Measurements from ENCODE around the gene LEO1.
"Not testable (repeated sequence)": the region's sequence is repeated elsewhere in the genome, so short reads cannot be mapped to it uniquely, and the experiment has no call there.

LEO1 gene

DNA sequence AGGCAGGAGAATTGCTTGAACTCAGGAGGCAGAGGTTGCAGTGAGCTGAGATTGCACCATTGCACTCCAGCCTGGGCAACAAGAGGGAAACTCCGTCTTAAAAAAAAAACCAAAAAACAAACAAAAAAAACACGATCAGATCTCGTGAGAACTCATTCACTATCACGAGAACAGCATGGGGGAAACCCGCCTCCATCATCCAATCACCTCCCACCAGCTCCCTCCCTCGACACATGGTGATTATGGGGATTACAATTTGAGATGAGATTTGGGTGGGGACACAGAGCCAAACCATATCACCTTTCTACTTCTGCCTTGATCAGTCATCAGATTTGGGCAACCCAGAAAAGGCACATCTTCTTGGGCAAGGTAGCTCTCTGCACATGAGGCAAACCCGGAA lies 31.5 kb upstream of the LEO1 start:
- DNase-seq: not testable (repeated sequence)

DNA sequence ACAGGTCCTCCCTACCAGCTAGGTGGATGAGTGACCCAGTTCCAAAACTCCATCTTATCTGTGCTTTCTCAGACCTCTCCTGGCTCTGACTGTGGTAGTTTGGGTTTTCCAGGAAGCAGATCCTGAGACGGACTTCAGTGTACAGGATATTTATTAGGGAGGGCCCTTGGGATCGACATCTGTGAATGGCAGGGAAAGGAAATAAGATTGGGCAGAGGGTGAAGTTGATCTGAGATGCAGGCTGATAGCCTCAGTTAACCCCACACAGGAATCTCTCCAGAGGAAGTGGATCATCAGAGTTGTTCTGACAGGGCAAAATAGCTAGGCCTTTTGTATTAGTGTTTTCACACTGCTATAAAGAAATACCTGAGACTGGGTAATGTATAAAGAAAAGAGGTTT lies 30.8 kb upstream of the LEO1 start:
- DNase-seq: no peak

DNA sequence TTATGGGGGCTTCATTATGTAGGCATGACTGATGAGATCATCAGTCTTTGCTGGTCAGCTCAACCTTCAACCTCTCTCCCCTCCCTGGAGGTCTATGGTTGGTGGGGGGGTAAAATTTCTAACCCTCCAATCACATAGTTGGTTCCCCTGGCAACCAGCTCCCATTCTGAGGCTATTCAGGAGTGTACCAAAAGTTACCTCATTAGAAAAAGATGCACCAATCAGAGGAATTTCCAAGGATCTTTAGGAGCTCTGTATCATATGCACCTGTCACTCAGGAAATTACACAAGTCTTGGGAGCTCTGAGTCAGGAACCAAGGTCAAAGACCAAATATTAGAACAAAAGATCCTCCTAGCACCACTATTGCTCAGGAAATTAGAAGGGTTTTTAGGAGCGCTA lies 21.4 kb upstream of the LEO1 start:
- no peak for DNase-seq

GRCh38 chr15:51991141-51991540 lies 19.6 kb upstream of the LEO1 start:
- no peak for DNase-seq

DNA sequence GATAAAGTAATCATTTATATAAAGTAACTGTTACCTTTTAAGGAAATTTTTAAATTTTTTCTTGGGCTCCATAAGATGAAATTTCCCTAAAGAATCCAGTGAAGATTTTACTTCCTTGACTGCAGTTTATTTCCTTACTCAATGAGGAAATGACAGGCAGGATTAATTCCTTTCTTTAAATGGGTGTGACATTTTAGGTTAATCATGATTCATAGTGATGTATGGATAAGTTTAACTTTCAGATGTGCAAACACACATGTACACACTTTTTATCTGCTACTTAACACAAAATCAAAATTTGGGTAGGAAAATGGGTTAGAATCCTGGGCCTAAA lies 11.2 kb upstream of the LEO1 start:
- DNase-seq: no peak

- peak; percentile 21 for DNase-seq
Measured at GRCh38 chr15:51982013-51982769, 10.6 kb upstream of the LEO1 start.

DNA sequence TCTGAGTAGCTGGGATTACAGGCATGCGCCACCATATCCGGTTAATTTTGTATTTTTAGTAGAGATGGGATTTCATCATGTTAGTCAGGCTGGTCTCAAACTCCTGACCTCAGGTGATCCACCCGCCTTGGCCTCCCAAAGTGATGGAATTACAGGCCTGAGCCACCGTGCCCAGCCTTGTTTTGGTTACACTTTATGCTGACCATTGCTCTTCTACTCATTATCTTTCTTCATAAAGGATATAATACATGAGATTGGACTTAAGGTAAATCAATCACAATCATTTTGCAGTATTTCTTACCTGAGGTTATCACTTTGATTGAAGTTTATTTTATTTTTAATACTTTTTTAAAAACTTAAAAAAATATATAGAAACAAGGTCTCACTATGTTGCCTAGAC lies 2.2 kb upstream of the LEO1 start:
- DNase-seq: no peak

DNA sequence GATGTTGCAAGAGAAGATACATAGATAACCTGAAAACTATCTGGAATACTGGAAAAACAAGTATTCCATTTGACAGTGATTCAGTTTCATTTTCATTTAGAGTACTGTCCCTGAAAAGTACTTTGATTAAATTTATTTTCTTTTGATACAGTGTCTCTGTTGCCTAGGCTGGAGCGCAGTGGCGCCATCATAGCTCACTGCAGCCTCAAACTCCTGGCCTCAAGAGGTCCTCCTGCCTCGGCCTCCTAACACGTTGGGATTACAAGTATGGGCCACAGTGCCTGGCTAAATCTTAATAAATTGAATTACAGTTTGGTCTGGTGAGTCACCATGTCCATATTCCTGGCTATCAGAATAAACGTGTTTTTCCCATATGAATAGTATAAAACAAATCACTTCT lies 1.6 kb upstream of the LEO1 start:
- DNase-seq: no peak

DNA sequence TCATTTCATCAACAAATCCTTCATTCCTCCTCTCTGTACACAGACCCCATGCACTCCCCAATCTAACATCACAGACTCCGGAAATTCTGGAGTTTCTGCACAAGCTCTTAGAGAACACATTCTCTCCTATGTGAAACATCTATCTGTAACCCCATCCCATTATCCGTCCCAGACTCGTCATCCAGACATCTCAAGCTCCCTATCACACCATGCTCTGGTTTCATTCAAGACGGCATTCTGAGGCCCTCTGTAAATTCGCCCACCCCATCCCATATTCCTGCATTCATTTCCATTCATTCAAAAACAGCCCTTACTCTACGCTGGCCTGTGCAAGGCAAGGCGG lies 575 bp downstream of the LEO1 start:
- no peak for DNase-seq

- DNase-seq: no peak
Measured at GRCh38 chr15:51970132-51970817, 1.3 kb downstream of the LEO1 start.

DNA sequence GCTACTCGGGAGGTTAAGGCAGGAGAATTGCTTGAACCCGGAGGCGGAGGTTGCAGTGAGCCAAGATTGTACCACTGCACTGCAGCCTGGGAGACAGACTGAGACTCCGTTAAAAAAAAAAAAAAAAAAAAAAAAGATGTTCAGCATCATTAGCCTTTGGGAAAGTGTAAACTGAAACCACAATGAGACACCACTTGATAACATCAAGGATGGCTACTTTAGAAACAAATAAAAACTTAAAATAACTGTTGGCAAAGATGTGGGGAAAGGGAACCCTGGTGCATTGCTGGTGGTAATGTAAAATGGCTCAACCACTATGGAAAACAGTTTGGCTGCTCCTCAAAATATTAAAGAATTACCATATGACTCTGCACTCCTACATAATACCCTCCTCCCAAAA lies 1.9 kb downstream of the LEO1 start:
- no peak for DNase-seq

DNA sequence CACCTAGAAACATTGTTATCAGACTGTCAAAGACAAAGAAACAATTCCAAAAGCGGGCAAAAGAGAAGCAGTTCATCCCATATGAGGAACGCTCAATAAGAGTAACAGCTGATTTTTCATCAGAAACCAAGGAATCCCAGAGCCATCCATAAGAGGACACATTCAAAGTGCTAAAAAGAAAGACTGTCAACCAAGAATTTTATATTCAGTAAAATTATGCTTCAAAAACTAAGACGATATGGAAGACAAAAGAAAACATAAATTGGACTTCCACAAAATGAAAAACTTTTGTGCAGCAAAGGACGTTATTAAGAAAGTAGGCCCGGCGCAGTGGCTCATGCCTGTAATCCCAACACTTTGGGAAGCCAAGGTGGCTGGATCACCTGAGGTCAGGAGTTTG lies 4.0 kb downstream of the LEO1 start:
- DNase-seq: no peak

- no peak for DNase-seq
Measured at GRCh38 chr15:51966192-51966591, 5.4 kb downstream of the LEO1 start.

DNA sequence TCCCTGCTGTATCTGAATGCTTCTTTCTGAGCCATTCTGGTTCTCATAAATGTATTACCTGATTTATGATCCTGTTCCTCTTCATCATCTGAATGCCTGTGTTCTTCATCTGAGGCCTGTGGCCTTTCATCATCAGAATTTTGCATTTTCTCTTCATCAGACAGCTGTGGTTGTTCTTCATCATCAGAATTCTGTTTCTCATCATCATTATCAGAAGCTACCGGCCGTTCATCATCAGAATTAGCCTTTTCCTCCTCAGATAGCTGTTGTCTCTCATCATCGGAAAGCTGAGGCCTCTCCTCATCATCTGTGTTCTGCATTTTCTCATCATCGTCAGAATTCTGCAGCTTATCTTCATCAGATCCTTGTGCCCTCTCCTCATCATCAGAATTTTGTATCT lies 5.9 kb downstream of the LEO1 start:
- no peak for DNase-seq

DNA sequence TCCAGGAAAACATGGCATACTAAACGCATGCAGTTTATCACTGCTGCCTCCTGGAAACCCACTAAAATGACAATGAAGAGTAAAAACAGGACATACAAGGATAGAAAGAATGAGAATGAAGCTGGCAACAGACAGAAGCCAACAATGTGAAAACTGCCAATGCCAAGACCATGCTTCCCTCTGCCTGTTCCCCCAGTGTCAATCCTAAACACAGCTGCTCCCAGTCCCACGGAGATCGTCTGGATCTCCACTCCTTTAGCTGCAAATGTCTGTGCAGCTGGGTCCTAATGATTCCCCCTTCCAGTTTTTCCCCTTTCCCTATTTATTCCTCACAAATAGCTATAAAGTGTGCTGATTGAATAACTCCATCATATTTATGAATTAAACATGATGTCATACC lies 16.1 kb downstream of the LEO1 start:
- DNase-seq: no peak

- DNase-seq: no peak
Measured at GRCh38 chr15:51952805-51953204, 18.8 kb downstream of the LEO1 start.

GRCh38 chr15:51947124-51947523 lies 24.5 kb downstream of the LEO1 start:
- no peak for DNase-seq

DNA sequence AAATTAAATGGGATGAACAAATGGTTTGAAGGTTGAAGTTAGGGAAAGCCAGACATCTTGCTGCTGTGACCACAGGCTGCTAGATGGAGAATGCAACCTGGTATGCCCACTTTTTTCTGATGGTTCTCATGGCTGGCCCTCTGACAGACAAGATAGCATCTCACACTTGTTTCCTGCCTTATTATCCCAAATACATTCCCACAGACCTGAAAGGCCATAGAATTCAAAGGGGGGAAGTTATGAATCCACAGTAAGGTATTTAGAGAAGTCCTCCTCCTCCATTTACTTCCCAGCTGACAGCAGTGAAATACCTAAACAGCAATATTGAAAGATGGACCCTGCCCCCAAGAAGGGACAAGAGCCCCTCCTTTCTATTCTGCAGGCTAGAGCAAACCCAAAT lies 32.4 kb downstream of the LEO1 start:
- DNase-seq: no peak

DNA sequence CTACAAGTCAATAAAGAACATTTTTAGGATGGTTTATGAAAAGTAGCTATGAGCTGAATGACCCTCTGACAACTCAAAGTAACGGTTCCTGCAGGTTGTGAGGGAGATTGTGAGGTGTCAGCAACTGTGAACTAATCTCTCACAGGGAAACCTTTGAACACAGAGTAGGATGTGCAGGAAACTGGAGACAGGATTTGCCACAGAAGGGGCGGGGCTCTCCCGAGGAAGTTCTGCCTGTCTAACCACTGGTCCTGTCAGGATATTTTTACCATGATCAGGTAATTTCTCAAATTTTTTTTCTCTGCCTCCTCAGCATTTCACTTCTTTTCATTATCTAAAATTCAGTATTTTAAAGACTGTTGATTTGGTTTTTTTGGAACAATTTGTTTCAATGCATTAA lies 33.3 kb downstream of the LEO1 start:
- no peak for DNase-seq

DNA sequence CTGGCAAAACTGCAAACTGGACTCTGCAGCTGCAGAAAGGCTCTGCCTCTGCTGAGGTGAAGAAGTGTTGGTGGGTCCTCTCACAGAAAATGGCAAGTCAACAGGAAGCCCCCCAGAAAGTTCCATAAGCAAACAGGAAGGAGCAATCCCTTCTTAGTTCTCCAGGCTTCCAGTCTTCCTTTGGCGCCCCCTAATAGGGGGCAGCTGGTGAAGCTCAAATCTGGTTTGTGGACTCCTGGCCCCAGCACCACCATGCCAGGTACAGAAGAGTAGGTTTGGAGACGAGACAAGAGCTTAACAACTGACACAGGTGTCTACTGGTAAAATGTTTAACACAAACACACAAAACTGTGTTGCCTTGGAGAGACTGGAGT lies 35.5 kb downstream of the LEO1 start:
- DNase-seq: no peak

GRCh38 chr15:51935466-51936104 lies 36.0 kb downstream of the LEO1 start:
- no peak for DNase-seq

GRCh38 chr15:51932161-51932560 lies 39.4 kb downstream of the LEO1 start:
- DNase-seq: no peak

- DNase-seq: no peak
Measured at GRCh38 chr15:51931638-51932037, 39.9 kb downstream of the LEO1 start.

- no peak for DNase-seq
Measured at GRCh38 chr15:51931016-51931415, 40.6 kb downstream of the LEO1 start.

DNA sequence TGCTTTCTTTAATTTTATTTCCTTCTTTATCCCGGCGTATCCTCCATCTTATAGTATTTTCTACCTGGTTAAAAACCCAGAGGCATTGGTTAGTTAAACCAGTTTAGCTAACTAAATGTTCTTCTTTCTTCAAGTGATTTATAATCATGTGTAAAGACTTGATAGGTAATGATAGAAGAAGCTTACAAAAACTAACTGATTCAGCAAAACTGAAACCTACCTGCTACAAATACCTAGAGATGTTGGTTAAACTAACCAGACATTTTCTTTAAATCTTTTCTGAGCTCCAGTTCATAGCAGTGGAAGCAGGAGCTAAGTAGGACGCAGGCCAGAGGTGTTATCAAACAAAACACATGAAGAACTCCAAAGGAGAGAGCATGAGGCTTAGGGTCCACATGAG lies 44.8 kb downstream of the LEO1 start:
- no peak for DNase-seq
